Stomach (tissue), 4 donors: ENCODE results near the gene HTATSF1.

Source experiments
- CTCF ChIP-seq, 7 experiments: fragments of 450-650 bp in 4 of 7; fragments of 200-600 bp in 3 of 7; sonication (generic) in 3 of 7; IDR thresholded peaks; one replicate each; pipeline ENCODE4 v1.5.1; 2016 to 2019; ENCODE audit warnings: antibody characterized with exemption in 7 of 7, control low read depth in 2 of 7, mild to moderate bottlenecking in 1 of 7
- POLR2A ChIP-seq, 4 donors: fragments of 450-650 bp; IDR thresholded peaks; one replicate each; pipeline ENCODE4 v1.6.1; 2016; ENCODE audit warnings: antibody characterized with exemption in 4 of 4, control low read depth in 2 of 4, mild to moderate bottlenecking in 1 of 4, moderate library complexity in 1 of 4

DNA sequence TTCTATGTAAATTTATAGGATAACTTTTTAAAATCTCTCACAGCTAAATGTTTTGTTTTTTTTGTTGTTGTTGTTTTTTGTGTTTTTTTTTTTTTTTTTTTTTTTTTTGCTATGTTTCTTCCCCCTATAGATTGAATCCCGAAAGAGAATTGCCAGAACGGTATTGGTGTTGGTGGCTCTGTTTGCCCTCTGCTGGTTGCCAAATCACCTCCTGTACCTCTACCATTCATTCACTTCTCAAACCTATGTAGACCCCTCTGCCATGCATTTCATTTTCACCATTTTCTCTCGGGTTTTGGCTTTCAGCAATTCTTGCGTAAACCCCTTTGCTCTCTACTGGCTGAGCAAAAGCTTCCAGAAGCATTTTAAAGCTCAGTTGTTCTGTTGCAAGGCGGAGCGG lies 5.6 kb upstream of the HTATSF1 start:
- TF ChIP-seq CTCF (IDR thresholded peaks at IDR 0.05) = no peak
- no peak for TF ChIP-seq POLR2A (IDR thresholded peaks at IDR 0.05)
